ENCODE data around the gene JAG2. TPM values are rescaled to one million over a fixed set of nuclear protein-coding genes. Genes with fewer than 3 reads are reported as not detected.

JAG2 gene
- total RNA-seq, 1 experiment from 2014 or later = 85.9 TPM

GRCh38 chr14:105195051-105195450 lies 26.5 kb upstream of the JAG2 start (continued):
- TF ChIP-seq, protein P1, sequence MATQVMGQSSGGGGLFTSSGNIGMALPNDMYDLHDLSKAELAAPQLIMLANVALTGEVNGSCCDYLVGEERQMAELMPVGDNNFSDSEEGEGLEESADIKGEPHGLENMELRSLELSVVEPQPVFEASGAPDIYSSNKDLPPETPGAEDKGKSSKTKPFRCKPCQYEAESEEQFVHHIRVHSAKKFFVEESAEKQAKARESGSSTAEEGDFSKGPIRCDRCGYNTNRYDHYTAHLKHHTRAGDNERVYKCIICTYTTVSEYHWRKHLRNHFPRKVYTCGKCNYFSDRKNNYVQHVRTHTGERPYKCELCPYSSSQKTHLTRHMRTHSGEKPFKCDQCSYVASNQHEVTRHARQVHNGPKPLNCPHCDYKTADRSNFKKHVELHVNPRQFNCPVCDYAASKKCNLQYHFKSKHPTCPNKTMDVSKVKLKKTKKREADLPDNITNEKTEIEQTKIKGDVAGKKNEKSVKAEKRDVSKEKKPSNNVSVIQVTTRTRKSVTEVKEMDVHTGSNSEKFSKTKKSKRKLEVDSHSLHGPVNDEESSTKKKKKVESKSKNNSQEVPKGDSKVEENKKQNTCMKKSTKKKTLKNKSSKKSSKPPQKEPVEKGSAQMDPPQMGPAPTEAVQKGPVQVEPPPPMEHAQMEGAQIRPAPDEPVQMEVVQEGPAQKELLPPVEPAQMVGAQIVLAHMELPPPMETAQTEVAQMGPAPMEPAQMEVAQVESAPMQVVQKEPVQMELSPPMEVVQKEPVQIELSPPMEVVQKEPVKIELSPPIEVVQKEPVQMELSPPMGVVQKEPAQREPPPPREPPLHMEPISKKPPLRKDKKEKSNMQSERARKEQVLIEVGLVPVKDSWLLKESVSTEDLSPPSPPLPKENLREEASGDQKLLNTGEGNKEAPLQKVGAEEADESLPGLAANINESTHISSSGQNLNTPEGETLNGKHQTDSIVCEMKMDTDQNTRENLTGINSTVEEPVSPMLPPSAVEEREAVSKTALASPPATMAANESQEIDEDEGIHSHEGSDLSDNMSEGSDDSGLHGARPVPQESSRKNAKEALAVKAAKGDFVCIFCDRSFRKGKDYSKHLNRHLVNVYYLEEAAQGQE (IDR thresholded peaks at IDR 0.05; ENCODE audit: low read depth) = no peak

GRCh38 chr14:105193916-105194782 lies 25.6 kb upstream of the JAG2 start:
- Histone ChIP-seq H3K9ac (ENCODE audit: low read length) (no peak overlapping the region), H3K4me3 (replicated peaks in 1 of 2; ENCODE audit: low read depth in 1 of 2, low read length in 2 of 2) (no peak overlapping the region), H3K79me2 (ENCODE audit: insufficient read depth, low read length) (no peaks in the 10 kb centered on the region), H3K4me2 (ENCODE audit: low read length) (no peak overlapping the region), H3K27ac (ENCODE audit: low read depth, low read length) (no peak overlapping the region), H2AFZ (ENCODE audit: low read depth, low read length, poor library complexity, severe bottlenecking) (no peak overlapping the region), H3K27me3 (ENCODE audit: insufficient read depth, low read length) (no peaks in the 10 kb centered on the region), H3K9me3 (ENCODE audit: control insufficient read depth in 1 of 2, insufficient read depth in 1 of 2, low read depth in 1 of 2, low read length in 2 of 2) (peaks cover 0 to under 1% of the 10 kb centered on the region in 2 experiments; a peak in 2 of 4 replicates), H4K20me1 (ENCODE audit: insufficient read depth) (no peaks in the 10 kb centered on the region), H3K36me3 (ENCODE audit: control insufficient read depth in 1 of 2, insufficient read depth in 2 of 2, low read length in 2 of 2) (no peaks in the 10 kb centered on the region), H3K9me2 (ENCODE audit: insufficient read depth) (no peaks in the 10 kb centered on the region), H3K4me1 (ENCODE audit: control insufficient read depth in 1 of 2, insufficient read depth in 2 of 2, low read length in 2 of 2) (peaks cover 6 to 11% of the 10 kb centered on the region in 2 experiments; a peak in 3 of 4 replicates)
- ChIA-PET POLR2A (no interaction called here), RAD21 (ENCODE audit: low non-redundant PET in 1 of 2, low total read pairs in 2 of 2, uncharacterized antibody in 2 of 2, unreplicated experiment in 2 of 2) (no interaction called here), CTCF (no interaction called here)
- BruUV-seq (replicated peaks) = no TSS peak
- intact Hi-C loops (cut with micrococcal nuclease) = no loop called here
- ATAC-seq = no peak
- DNase-seq (ENCODE audit: low read depth, low spot score) = no peak
- TF ChIP-seq ZFX (IDR thresholded peaks at IDR 0.05) = no peak
- TF ChIP-seq POLR2A (IDR thresholded peaks at IDR 0.05; ENCODE audit: borderline replicate concordance, extremely low read depth, insufficient read depth, insufficient read length) = no peak
- no peak for TF ChIP-seq FOSL1 (IDR thresholded peaks at IDR 0.05; ENCODE audit: low read depth)
- TF ChIP-seq ZBTB33 (IDR thresholded peaks at IDR 0.05; ENCODE audit: extremely low read depth, insufficient replicate concordance, low read length) = no peak
- TF ChIP-seq, protein P2, sequence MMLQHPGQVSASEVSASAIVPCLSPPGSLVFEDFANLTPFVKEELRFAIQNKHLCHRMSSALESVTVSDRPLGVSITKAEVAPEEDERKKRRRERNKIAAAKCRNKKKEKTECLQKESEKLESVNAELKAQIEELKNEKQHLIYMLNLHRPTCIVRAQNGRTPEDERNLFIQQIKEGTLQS (IDR thresholded peaks at IDR 0.05) = no peak
- TF ChIP-seq EGR1 (IDR thresholded peaks at IDR 0.05; ENCODE audit: low read depth) = no peak
- no peak for TF ChIP-seq EZH2 (IDR thresholded peaks at IDR 0.05)
- no peak for TF ChIP-seq CTCF (IDR thresholded peaks at IDR 0.05 in 2 of 3, conservative IDR thresholded peaks at IDR 0.05 in 1 of 3; ENCODE audit: borderline replicate concordance in 1 of 3, insufficient read depth in 1 of 3, low read depth in 2 of 3, low read length in 2 of 3)
- no peak for TF ChIP-seq JUND (IDR thresholded peaks at IDR 0.05)
- TF ChIP-seq, protein P1 (IDR thresholded peaks at IDR 0.05; ENCODE audit: low read depth) = no peak
- TF ChIP-seq CBX3 (IDR thresholded peaks at IDR 0.05; ENCODE audit: low read depth) = no peak
- no peak for TF ChIP-seq SRF (IDR thresholded peaks at IDR 0.05; ENCODE audit: low read depth)
